Measurements from ENCODE around the gene GTPBP8.

Gene GTPBP8

DNA sequence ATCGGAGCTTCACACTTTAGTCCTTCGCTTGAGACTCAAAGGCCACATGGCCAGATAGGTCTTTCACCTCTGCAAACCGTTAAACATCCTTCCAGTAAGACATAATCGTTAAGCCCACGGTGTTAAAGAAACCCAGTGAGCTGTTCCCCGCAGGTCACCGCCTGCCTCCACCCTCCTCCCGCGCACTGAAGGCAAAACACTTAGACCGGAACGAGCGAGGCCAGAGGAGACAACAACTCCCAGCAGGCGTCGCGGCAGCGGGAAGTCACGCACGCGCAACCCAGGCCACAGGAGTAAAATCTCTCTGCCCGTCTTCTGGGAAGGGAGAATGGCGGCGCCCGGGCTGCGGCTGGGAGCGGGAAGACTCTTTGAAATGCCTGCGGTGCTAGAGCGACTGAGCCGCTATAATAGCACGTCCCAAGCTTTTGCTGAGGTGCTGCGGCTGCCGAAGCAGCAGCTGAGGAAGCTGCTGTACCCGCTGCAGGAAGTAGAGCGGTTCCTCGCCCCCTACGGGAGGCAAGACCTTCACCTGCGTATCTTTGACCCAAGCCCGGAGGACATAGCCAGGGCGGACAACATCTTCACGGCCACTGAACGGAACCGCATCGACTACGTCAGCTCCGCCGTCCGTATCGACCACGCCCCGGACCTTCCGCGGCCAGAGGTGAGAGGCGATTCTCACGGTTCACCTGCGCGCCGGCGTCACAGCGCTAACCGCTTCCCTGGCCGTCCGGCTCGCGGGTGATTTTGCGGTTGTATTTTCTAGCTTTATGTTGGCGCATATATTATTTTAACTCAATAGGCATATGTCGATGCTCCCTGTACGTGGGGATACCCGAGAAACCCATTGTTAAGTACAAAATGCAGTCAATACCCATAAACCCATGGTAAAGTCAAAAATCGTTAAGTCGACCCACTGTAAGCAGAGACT lies at the start of gene GTPBP8:
TSS of gene GTPBP8 (plus strand) at position 313 of the 931 bp plus-strand sequence. CDS start at position 329, 16 bp downstream.
- DNase-seq (ENCODE audit: low read depth) = peak; percentile 69

GRCh38 chr3:112948346-112948838 lies 42.4 kb upstream of the GTPBP8 start:
- no peak for DNase-seq (ENCODE audit: low read depth)

DNA sequence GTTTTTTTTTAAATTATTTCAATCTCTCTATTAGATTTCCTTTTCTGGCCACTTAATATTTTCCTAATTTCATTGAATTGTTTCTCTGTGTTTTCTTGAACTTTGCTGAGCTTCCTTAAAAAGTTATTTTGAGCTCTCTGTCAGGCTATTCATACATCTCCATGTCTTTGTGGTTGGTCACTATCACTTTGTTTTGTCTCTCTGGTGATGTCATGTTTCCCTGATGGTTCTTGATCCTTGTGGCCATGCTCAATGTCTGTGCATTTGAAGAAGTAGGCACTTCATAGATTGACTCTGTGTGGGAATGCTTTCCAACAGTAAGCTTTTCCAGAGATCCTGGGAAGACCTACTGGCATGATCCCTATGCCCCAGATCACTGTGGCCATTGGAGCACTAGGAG lies 34.4 kb upstream of the GTPBP8 start:
- DNase-seq (ENCODE audit: low read depth) = no peak

GRCh38 chr3:112958811-112959560 lies 31.8 kb upstream of the GTPBP8 start:
- DNase-seq (ENCODE audit: low read depth) = no peak

GRCh38 chr3:112963683-112964082 lies 27.1 kb upstream of the GTPBP8 start:
- DNase-seq (ENCODE audit: low read depth) = no peak

DNA sequence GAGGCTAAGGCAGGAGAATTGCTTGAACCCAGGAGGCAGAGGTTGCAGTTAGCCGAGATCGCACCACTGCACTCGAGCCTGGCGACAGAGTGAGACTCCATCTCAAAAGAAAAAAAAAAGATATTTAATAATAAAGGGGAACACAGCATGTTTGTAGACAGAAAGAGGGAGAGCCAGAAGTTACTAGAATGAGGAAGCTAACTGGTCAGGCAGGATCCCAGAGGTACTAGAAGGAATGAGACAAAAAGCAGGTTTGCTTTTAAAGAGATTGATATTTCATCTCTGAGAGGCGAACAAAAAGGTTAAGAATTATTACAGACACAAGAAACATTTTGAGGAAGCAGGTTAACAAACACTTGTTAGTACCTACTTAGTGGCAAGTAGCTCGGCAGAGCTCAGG lies 25.1 kb upstream of the GTPBP8 start:
- DNase-seq (ENCODE audit: low read depth) = no peak

DNA sequence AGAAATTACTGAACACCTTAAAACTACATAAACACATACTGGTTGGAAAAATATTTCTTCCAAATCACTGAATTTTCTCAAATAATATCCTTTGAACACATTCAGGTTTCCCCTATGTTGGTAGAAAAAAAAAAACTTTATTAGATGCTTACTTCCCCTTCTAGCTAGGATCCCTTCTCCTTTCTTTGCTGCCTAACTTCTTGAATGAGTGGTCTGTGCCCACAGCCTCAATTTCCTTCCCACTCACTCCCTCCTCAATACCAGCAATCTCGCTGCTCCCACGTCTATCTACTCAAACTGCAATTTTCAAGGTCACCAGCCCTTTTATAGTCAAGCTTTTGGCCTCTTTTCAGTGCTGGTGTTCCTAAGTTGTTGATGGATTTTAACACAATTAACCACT lies 24.2 kb upstream of the GTPBP8 start:
- no peak for DNase-seq (ENCODE audit: low read depth)

GRCh38 chr3:112967425-112967824 lies 23.4 kb upstream of the GTPBP8 start:
- DNase-seq (ENCODE audit: low read depth) = no peak

GRCh38 chr3:112967828-112968227 lies 23.0 kb upstream of the GTPBP8 start:
- no peak for DNase-seq (ENCODE audit: low read depth)

DNA sequence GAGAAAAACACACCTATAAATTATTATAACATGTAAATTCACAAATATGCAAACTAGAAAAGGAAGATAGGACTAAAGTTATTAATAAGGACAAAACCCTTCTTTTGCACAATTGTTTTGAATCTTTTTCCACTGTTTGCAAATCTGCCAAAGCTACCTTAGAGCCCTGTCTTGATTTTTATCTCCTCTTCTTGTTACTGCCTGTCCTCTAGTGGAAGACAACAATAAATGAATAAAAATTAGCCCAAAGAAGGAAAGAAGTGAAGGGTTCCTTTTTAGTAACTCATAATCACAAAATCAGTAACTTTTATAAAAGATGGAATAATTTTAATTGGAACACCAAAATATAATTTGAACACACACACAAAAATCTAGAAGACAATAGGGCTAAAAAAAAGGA lies 18.6 kb upstream of the GTPBP8 start:
- DNase-seq (ENCODE audit: low read depth) = no peak

DNA sequence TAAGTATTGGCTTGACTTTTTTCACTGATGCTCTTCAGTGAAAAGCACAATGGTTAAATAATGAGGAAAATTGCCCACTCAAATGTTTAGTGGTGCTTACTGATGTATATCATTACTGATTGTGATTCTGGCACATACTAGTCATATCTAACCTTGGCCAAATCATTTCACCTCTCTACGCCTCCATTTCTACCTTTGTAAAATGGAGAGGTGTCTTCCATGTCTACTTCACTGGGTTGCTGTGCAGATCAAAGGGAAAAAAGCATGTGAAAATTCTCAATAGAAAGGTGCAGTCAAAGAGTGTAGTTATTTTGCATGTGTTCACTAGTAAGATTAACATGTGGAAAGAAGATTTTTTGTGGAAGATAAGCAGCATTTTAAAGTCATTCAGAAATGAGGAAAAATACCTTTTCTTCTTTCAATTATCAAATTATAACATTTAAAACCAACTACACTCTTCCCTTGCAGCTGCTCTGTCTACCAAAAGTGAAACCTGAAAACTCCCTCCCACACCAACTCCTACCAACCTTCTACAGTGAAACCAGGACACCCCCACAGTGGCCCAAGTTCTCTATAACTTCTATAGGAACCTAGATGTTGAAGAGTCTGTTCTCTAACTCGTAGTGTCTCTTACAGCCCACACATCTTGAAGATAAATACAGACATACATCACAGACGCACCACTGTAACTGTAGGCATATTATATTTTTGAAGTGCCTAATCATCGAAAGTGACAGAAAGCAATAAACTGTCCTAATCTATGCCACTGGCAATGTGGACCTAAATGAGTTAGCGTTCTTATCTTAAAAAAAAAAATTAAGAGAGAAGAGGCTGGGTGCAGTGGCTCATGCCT lies 17.2 kb upstream of the GTPBP8 start:
- DNase-seq (ENCODE audit: low read depth) = no peak

- no peak for DNase-seq (ENCODE audit: low read depth)
Measured at GRCh38 chr3:112974178-112974517, 16.6 kb upstream of the GTPBP8 start.

GRCh38 chr3:112974894-112975293 lies 15.9 kb upstream of the GTPBP8 start, which contains the start of gene CD200R1:
CD200R1 (minus strand) TSS chr3:112975103; CDS start chr3:112974857, 246 bp downstream.
- DNase-seq (ENCODE audit: low read depth) = no peak

DNA sequence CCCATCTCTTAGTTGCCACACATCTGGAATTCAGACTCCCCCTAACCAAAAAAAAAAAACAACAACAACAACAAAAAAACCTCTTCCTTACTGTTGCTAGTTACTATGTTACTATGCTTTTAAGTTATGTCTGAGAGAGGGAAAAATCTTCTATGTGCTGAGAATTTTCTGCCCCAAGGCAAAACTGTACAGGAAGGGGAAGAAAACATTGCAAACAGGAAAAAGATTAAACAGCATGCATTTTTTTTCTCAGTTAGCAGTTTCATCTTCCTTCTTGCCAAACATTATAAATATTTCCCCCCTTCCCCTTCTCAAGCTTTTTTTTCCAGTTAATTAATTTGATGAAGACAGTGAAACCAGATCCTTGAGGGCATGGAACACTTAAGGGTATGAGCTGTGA lies 14.8 kb upstream of the GTPBP8 start:
- no peak for DNase-seq (ENCODE audit: low read depth)

DNA sequence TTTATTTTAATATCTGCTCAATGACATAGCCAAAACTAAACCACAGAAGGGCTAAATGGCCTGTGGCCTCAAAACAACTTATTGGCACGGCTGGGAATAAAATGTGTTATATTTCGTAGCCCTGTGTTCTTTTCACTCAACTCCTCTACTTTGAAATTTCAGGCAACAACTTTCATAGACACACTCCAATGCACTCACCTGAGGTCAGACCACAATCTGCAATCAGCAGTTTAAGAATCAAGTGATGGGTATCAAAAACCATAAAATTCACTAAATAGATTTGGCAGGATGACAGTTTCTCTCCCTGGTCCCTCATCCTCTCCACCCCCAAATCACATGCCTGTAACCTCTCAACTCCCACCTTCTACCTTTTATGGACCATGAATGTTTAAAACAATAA lies 13.8 kb upstream of the GTPBP8 start:
- no peak for DNase-seq (ENCODE audit: low read depth)

GRCh38 chr3:112979244-112979832 lies 11.4 kb upstream of the GTPBP8 start:
- DNase-seq (ENCODE audit: low read depth) = no peak

DNA sequence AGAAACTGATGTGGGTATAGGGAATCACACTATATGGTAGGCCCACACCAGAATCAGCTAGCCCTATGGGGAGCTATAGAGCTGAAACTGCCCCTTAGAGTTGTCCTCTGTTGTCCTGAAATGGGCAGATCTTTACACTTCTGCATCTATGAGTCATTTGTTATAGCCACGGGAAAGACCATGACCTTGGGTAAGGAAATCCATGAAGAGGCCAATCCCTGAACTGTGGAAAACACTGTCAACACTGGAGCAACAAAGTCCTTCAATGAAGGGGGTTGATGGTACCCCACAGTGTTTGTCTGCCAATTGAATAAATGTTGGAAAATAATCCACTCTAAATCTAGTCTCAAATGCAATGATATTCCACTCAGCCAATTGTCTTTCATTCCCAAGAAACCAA lies 10.7 kb upstream of the GTPBP8 start:
- DNase-seq (ENCODE audit: low read depth) = no peak

- DNase-seq (ENCODE audit: low read depth) = no peak
Measured at GRCh38 chr3:112982710-112983109, 8.1 kb upstream of the GTPBP8 start.

DNA sequence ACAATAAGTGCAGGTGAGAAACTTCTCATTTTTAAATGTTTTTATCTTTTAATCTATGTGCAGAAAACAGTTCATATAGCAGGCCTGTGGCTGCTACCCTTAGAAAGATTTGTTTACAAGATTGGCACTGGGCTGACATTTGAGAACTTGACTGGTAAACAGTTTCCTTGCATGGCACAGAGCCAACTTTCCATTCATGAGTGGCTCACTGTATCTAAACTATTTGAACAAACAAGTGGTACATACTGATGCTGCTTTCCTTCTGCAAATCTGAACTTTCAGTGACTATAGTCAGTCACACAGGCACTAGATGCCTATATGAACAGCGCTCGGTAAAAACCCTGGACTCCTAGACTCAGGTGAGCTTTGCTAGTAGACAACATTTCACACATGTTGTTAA lies 6.3 kb upstream of the GTPBP8 start:
- DNase-seq (ENCODE audit: low read depth) = no peak

GRCh38 chr3:112987710-112988334 lies 3.0 kb upstream of the GTPBP8 start:
- DNase-seq (ENCODE audit: low read depth) = no peak

GRCh38 chr3:112995800-112996199 lies 5.0 kb downstream of the GTPBP8 start:
- no peak for DNase-seq (ENCODE audit: low read depth)

All from activated T-helper 1 cell treated with Interleukin-2 at 50 U/mL for 16 hours (primary cell).